GM12875 (cell line): ENCODE data around the gene MXD4.

ENCODE experiments used
- H3K4me3 ChIP-seq: one replicate; pipeline ENCODE4 v1.5.1; 2011; ENCODE audit warnings: low read depth, low read length, control low read depth
- CTCF ChIP-seq: IDR thresholded peaks from 2 replicates; pipeline ENCODE4 v1.5.1; 2011; ENCODE audit warnings: low read depth, mild to moderate bottlenecking, control low read depth, inconsistent platforms, low read length, moderate library complexity, borderline replicate concordance; ENCODE audit not compliant: insufficient read depth

The MXD4 gene

DNA sequence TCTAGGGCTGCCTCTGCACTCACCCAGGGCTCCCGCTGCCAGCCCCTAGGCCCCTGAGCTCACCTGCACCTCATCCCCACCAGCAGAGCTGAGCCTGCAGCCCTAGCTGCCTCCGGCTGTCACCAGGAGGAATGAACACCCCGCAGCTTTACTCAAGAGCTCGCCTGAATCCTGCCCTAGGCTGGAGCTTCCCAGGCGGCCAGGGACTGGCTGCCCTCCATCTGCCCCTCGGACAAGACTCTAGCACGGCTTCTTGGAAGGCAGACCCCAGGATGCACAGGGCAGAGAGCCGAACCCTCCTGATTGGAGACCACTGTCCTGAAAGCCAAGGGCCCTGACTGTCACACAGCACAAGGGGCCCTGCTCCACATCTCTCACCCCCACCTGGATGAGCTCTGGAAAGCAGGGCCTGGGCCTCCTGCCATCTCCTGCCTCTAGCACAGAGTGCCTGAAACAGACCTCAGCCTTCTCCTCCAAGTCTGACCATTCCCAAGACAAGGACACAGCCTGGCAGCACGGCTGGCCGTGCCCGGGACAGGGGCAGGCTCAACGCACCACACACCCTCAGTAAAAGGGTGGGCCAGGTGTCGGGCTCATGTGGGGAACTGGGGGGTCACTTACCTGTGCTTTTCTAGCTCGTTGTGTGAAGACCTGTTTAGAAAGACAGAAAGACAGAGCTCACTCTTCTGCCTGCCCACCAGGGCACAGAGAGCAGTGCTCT is 4.4 kb downstream of the MXD4 start:
- no peak overlapping the region for H3K4me3 ChIP-seq
- no peak for TF ChIP-seq CTCF

GRCh38 chr4:2256781-2257191 is 5.1 kb downstream of the MXD4 start:
- no peak for TF ChIP-seq CTCF
- no peak overlapping the region for H3K4me3 ChIP-seq

- H3K4me3 ChIP-seq, result no peak overlapping the region
- no peak for TF ChIP-seq CTCF
These were observed 5.7 kb downstream of the MXD4 start for GRCh38 chr4:2256156-2256731.

GRCh38 chr4:2255501-2256155 is 6.3 kb downstream of the MXD4 start:
- no peak for TF ChIP-seq CTCF
- no peak overlapping the region for H3K4me3 ChIP-seq

GRCh38 chr4:2254665-2255500 is 7.0 kb downstream of the MXD4 start:
- no peak for TF ChIP-seq CTCF
- no peak overlapping the region for H3K4me3 ChIP-seq

GRCh38 chr4:2253160-2254084 is 8.5 kb downstream of the MXD4 start:
- H3K4me3 ChIP-seq, result no peak overlapping the region
- no peak for TF ChIP-seq CTCF
